HG02970 (cell line): Measurements from ENCODE around the gene SLC47A2.

Source experiments
- ATAC-seq: cut with Tn5 transposase; IDR thresholded peaks from one replicate; pipeline ENCODE4 v1.9.1; 2021; ENCODE audit warnings: mild to moderate bottlenecking, moderate library complexity, moderate number of reproducible peaks; ENCODE audit not compliant: unreplicated experiment, low FRiP score

SLC47A2 gene

DNA sequence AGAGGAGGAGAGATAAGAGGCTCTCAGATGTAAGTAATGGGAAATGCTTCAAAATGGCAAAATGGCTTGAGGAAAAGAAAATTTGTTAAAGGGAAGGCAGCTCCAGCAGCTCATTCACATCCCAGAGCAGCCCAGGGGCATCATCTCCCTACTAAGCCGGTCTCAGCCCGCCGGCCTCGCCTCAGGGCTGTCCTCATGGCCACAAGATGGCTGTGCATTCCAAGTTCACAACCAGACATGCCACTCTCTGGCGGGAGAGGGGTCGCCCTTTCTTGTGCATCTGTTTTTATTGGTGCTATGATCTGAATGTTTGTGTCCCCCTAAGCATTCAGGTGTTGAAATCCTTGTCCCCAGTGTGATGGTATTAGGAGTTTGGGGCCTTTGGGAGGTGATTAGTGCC, 13.5 kb upstream of the SLC47A2 start:
- ATAC-seq, result no peak

DNA sequence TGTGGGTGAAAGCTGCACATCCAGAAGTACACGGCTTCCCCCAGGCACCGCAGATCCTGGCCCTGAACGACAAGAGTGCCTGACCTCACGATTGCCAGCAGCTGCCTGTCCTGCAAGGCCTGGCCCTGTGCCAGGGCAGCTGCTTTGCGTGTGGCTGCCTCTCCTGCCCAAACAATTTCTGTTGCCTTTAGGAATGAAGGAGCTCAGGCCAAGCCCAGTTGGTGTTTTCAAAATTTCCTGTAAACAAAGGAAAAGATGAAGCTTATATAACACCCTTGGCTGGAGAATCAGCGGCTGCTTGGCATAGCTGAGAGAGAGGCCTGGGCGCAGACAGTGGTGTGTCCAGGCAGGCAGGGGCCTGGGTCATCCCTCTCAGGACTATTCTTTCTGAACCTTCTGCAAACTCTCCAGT, 11.7 kb upstream of the SLC47A2 start:
- ATAC-seq, result no peak

DNA sequence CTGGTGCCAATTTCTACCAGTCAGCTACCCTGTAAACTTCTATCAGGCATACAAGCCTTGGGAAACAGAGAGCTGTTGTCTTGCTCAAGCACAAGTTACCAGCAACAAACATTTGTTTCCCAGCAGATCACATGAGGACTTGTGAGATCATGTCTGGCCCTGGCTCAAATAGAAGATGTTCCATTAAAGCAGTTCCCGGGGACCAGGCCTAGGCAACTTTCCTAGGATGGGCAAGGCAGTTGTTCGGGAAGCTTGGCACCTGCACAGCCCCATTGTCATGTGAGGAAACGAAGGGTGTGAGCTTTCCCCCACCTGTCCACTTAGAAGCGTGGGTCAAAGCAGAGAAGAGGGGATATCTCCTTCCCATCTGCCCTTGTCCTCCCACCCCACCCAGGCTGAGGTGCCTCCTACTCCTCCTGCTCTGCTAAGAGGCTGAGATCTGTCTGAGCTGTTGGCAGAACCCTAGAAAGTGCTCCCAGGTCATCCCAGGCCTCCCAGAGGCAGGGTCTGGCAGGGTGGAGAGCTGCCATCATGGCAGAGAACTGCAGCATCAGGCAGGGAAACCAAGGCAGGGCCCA, 11.2 kb upstream of the SLC47A2 start:
- no peak for ATAC-seq

DNA sequence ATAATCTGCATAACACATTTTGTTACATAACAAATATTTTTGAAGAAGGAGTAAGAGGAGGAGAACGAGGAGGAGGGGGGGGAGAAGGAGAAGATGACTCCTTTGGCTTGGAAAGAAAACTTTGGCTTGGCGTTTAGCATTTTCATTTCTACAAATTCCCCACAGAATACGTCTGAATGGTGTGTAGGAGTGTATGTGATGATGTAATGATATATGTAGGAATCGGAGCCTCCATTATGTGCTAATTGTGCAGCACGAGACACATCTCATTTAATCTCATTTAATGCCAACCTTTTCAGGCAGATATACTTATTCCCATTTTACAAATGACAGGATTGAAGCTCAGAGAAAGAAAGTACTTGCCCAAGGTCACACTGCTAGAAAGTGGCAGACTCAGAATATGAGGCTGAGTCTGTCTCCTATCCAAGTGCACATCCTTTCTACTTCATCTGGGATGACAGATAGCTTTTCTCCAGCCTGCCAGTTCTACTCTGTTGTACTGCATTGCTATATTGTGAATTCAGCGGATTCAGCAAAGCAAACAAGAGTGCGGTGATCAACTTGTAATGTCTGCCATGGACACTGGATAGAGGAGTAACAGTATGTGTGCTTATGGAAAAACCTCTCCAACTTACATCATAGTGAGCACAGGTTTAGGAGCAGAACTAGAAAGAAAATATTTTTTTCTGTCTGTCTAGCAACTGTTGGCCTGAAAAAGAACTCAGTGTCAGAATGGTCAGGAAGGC, 10.4 kb upstream of the SLC47A2 start:
- no peak for ATAC-seq

DNA sequence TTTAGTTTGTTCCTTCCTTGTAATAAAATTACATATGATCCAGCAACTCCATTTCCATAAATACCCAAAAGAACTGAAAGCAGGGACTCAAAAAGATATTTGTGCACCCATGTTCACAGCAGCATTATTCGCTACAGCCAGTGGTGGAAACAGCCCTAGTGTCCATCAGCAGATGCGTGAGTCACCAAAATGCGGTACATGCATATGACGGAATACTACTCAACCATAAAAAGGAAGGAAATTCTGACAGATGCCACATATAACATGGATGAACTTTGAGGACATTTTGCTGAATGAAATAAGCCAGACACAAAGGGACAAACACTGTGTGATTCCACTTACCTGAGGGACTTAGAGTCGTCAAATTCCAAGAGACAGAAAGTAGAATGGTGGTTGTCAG, 9.1 kb upstream of the SLC47A2 start:
- ATAC-seq, result no peak

DNA sequence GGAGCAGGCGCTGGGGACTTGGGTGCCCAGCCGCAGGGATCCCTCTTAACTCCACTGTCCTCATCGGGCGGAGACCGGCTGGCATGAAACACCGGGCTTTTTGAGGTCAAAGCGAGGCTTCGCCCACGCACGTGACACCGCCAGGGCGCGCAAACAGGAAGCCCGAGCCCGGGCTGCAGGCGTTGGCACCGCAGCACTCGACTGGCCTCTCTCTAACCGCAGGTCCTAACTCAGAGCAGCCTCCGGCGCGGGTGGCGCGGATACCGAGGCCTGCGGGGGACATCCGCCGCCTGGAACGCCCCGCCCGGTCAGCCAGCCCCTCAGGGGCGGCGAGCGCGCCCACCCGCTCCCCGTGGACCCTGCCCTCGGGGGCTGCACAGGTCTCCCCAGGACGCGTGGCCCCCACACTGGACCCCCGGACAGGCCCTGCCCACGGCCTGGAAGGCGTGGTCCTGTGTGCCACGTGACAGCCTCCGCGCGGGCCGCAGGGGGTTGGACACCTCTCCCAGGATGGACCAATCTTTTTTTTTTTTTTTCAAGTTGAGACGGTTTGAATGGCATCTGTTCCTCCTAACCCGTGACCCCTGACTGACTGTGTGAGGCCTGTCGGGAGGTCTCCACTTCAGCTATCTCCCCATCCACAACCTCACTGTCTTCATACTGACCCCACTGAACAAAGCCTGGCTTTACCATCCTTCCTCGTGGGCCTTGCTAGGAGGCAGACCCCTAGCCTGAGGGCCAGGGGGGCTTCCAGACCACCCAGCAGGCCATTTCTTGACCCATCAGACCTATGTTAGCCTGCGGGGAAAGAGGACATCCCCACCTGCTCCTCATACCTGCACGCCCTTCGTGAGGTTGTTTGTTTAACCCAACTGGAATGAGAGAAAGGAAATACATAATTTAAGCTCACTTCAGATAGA, 8.4 kb upstream of the SLC47A2 start:
- ATAC-seq, result no peak

DNA sequence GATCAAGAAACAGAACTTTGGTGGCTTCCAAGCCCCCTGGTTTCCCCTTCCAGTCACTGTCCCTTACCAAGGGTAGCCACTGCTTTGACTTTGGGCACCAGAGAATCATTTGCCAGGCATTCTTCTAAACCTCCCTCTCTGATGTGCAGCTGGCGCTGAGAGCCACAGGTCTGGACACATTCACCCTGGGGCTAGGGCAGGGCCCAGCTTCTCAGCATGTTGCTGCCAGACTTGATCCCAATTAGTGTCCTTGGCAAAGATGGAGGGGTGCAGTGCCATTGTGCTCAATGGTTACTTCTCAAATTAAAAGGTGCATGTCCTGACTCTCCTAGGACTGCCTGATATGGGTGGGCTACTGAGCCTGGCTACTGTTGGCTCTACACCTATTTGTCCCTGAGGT, 7.6 kb upstream of the SLC47A2 start:
- ATAC-seq, result no peak

DNA sequence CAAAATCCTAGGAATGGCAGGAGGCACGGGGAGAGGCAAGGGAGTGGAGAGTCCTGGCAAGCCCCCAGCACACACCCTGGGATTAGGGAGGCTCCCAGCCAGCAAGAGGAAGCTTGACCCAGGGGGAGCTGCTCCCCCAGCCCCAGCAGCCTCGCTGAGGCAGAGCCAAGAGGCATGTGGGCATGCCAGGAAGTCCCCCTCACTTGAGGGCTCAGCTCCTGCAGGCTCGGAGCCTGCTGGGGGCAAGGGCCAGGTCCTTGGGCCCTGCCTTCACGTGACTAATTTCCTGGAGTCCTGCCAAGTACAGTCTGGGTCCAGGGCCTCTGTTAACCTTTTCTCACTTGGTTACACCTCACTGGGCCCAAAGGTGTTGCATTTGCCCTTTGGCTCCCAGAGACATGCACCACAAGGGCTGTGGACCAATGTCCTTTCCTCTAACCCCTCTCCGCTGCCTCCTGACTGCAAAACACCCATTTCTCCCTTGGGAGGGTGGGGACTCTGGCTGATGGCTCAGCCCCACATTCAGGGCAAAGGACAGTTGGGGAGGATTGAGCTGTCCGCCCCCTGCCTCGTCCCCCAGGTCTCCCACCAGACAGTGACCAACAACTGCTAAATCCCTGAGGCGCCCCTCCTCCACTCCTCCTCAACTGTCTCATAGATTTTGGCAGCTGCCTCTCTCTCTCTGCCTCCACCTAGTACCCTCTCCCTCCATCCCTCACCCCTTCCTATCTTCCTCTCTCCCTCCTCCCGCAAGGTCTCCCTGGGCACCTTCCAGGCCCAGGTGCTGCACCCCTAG, 4.4 kb upstream of the SLC47A2 start:
- ATAC-seq, result no peak

DNA sequence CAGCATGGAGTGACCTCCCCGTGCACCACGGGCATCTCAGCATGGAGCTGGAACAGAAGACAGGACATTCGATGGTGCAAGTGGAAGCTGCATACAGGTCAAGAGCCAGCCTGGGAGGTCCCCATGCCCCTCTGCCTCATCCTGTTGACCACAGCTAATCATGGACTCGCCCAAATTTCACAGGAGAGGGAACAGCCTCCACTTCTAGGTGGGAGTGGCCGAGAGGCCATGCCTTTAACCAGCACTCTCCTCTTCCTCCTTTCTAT, 3.8 kb upstream of the SLC47A2 start:
- ATAC-seq, result no peak

DNA sequence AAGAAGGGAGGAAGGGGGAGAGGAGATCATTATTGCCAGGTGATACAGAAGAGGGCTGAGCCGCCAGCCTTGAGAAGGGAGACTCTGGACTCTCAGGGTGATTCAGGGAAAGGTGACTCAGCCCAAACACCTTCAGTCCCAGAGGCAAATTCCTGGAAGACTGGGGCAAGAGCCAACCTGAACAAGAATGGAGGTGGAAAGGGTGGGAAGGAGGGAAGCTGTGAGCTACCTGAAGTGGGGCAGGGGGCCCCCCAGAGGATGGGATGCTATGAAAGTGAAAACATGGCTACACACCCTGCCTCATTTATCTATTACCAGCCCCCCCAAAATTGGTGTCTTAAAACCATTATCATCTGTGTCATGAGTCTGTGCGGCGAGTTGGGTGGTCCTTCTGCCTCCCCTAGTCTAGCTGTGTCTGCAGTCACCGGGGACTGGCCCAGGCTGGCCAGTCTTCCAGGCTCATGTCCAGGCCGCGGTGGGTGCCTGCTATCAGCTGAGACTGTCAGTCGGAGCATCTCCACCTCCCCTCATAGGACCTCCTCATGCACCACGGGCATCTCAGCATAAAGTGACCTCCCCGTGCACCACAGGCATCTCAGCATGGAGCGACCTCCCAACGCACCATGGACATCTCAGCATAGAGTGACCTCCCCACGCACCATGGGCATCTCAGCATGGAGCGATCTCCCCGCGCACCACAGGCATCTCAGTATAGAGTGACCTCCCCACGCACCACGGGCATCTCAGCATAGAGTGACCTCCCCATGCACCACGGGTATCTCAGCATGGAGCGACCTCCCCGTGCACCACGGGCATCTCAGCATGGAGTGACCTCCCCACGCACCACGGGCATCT, 3.2 kb upstream of the SLC47A2 start:
- no peak for ATAC-seq

DNA sequence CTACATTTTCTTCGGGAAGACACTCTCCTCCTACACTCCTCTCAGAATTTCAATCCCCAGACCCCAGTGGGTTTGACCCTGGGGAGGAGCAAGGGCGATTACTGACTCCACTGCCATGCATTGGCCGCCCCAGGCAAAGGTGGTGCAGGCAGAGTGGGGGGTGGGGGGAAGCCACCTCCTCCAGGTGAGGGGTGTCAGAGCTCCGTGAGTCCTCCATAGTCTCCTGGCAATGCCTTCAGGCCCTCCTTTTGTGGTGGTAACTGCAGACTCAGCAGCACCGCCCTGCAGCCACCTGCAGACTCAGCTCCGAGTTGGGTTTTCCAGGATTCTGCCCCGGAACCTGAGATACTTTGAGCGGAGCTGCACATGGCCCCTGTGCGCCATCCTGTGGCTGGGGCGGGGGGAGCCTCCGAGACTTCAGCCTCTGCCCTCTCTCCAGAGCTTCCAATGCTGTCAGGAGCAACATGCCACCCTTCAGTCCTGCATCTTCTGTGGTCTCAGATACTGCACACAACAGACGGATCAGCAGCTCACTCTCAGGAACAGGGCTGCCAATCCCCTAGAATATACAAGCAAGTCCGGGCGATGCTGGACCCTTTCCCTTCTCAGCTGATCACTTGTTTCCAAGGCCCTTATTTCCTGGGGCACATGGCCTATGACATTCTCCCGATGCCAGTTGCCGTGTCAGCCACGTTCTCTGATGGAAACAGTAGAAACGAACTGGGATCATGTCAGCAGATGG, 2.4 kb upstream of the SLC47A2 start:
- no peak for ATAC-seq

DNA sequence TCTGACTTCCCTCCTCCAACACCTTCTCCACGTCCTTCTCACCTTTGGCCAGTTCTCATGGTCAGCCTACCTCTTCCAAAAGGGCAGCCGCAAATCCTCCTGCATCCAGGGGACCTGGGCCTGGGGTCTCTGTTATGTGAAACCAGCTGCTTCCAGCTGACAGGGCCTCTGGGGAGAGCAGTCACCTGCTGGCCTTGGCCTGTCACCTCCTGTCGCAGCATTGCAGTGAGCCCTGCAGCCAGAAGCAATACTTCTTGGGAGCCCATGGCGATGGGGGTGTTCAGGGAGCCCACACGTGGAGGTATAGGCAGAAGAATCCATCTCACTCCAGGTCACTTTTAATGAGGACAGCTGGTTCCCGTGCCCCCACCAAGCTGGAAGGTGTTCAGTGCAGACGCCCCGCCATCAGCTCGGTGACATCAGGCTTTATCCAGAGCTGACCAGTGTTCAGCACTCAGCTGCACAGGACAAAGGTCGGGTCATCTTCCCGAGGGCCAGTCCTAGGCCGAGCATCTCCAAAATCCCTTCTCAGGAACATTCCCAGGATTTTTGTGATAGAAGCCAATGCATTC, 1.7 kb upstream of the SLC47A2 start:
- ATAC-seq, result no peak

DNA sequence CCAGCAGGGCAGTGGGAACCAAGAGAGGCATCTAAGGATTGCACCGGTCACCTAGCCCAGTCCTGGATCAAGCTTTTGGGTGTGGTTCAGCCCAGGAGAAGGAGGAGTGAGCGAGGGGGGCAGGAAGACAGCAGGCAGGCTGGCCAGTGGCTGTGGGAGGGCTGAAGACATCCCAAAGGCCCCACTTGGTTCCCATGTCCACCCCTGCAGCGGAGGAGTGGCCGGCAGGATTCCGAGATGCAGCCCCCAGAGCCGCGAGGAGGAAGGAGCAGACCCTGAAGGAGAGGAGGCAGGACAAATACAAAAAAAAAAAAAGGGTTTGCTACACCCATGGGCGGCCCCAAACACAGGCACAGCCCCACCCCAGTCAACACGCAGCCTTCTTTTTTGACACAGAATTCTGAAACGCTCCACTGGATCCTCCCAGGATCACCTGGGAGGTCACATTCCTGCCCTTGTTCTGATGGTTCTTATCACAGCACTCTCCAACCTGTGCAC, 1.1 kb upstream of the SLC47A2 start:
- ATAC-seq, result no peak

DNA sequence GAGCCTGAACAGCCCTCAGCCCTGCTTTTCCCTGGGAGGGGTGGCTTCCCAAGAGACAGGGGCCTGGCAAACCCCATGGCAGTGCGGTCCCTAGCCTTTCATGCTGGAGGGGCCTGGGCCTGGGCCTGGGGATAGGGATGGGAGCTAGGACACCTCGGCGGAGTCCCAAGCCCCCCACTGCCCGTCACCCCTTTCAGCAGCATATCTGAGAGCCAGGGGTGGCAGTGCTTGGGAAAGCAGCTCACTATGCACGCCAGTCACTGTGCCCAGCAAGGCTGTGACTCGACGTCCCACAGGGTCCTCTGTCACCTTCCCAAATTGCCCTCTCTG, 612 bp upstream of the SLC47A2 start:
- no peak for ATAC-seq

DNA sequence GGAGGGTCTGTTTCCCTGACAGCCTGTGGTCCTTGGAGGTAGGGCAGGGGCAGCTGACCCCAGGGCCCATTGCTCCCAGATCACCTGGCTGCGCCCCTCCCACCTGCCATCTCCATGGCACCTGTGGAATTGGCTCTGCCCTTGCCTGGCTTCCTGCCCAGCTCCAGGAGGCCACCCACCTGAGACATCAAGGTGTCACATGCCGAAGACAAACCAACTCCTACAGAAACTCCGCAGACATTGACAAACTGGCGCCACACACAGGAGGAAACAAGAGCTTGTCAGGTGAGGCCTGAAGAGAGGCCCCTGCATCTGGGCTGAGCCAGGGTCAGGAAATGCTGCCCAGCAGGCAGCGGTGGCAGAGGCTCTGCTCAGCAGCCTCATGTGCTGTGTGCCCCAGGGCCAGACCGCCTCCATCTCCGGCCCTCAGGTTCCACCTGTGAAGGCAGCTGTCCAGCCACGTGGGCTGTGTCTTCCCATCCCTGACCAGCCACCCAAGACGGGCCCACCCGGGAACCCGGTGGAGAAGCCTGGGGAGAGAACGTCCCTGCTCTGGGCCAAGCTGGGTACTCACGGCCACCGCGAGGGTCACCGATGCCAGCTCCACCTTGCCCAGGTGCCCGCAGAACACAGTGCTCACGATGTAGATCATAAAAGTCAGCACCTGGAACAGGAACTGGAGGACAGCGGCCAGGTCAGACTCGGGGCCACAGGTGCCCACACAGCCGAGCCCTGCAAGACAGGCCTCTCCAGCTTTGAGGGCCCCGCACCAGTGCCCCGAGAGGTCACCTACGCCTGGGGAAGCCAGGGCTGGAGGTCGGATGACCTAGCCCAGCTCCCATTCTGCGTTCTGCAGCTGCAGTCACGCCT, 1.6 kb downstream of the SLC47A2 start:
- ATAC-seq, result no peak

DNA sequence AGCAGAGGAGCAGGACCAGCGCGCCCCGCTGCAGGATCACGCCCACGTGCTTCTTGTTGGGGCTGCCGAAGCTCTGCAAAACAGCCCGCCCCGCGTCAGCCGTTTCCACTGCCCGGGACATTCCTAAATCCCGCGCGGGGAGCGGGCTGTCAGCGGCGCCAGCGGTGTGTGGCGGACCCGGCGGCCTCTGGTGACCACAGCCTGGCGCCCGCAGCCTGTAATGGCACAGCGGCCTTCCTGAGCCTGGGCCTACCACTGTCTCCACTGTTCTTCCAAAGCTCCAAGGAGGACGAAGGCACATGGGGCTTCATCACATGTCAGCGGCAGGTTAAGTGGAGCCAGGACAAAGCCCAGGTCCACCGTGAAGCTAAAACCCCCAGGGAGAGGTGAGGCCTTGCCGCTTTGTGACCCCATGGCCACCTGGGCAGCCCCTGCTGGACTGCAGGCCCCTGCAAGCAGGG, 2.5 kb downstream of the SLC47A2 start:
- ATAC-seq, result no peak

DNA sequence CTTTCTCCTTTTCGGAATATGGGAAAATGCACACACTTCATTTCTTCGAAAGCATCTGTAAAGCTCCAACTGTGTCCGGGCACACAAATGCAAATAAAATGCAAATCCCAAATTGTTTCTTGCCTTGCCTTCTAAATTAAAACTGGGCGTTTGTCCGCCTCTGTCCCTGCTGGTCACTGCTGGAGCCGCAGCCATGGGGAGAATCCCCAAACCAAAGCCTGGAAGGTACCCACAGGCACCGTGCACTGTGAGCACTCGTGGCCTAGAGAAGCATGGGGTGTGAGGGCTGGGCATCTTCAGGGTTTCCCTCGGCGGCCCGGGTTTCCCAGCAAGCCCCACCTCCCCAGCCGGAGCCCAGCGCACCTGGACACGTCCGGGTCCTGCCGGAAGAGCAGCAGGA, 2.9 kb downstream of the SLC47A2 start:
- ATAC-seq, result no peak

DNA sequence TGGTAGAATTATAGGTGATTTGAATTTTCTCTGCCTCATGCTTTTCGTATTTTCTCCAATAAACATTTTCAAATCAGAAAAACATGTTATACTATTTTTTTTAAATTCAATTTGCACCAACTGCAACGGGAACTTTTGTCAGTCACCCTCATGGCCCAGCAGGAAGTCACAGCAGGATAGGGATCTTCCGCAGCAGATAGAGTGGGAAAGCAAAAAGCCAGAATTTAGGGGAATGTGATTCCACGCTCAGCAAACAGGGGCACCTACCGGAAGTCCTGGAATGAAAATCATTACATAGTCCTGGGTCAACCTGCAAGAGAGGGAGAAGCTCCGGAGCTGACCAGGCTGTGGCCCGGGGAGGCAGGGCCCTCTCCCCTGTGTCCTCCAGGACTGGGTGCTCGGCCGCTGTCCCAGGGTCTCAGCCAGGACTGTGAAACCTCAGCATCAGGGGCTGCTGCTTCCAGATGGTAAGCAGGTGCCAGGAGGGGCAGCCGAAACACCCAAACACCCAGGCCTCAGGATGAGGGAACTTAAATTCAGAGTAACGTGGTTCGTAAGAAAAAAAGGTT, 3.9 kb downstream of the SLC47A2 start:
- ATAC-seq, result no peak
